Endothelial cell of umbilical vein (primary cell): ENCODE results near the gene EEIG1. TPM values are rescaled to one million over a fixed set of nuclear protein-coding genes. Genes with fewer than 3 reads are reported as not detected.

Experiments
- BruUV-seq: library from RNA; stranded (reverse); fragments of 400-500 nt; replicated peaks from 2 replicates; lab custom pipeline; 2021; lab: Mats Ljungman, UMichigan
- CTCF ChIA-PET: fragments of 300-600, 350-600 bp; sonication (Branson Sonifier 250); formaldehyde crosslinking; loops from one replicate; lab custom pipeline; 2021; ENCODE audit warnings: antibody characterized with exemption, inconsistent platforms; lab: Charles Lee
- POLR2A ChIA-PET: fragments of 300-600, 350-600 bp; sonication (Branson Sonifier 250); formaldehyde crosslinking; loops from one replicate; lab custom pipeline; 2021; ENCODE audit warnings: antibody characterized with exemption, inconsistent platforms; lab: Charles Lee
- DNase-seq: peaks from one replicate; pipeline ENCODE4 v3.0.0-alpha.2; 2011; ENCODE audit warnings: low read depth, low spot score
- FAIRE-seq: peaks from 2 replicates; lab custom pipeline; 2011; peaks lifted over from hg19 to GRCh38; lab: Jason Lieb, UNC
- H2AFZ ChIP-seq: 2 replicates; pipeline ENCODE4 v1.6.0; 2012; ENCODE audit warnings: low read depth, low read length, control low read depth, inconsistent platforms
- H3K27ac ChIP-seq: 2 replicates; pipeline ENCODE4 v1.5.1; 2011; ENCODE audit warnings: low read depth, mild to moderate bottlenecking, control low read depth, low read length, moderate library complexity; ENCODE audit not compliant: insufficient read depth
- H3K27me3 ChIP-seq, 2 experiments: 2 replicates each; pipeline versions ENCODE4 v1.6.0 to v1.6.1; 2011; ENCODE audit warnings: low read length in 2 of 2, mixed read lengths in 1 of 2; ENCODE audit not compliant: control insufficient read depth in 2 of 2, insufficient read depth in 2 of 2
- H3K36me3 ChIP-seq, 2 experiments: 2 replicates in 1 of 2; 3 replicates in 1 of 2; pipeline ENCODE4 v1.5.1; 2011; ENCODE audit warnings: low read length in 2 of 2, mild to moderate bottlenecking in 1 of 2, moderate library complexity in 1 of 2; ENCODE audit not compliant: control insufficient read depth in 2 of 2, insufficient read depth in 2 of 2; ENCODE audit errors: extremely low read depth in 1 of 2
- H3K4me1 ChIP-seq: 3 replicates; pipeline ENCODE4 v1.5.1; 2011; ENCODE audit warnings: mild to moderate bottlenecking, low read length; ENCODE audit not compliant: control insufficient read depth, insufficient read depth; ENCODE audit errors: extremely low read depth
- H3K4me2 ChIP-seq: 2 replicates; pipeline ENCODE4 v1.6.1; 2011; ENCODE audit warnings: low read length, control low read depth, mixed read lengths; ENCODE audit not compliant: insufficient read depth
- H3K4me3 ChIP-seq, 3 experiments: fragments of 200-600 bp in 1 of 3; sonication (generic), shearing (Covaris generic) in 1 of 3; replicated peaks in 1 of 3; 2 replicates each; pipeline ENCODE4 v1.5.1; 2011 to 2016; ENCODE audit warnings: control low read depth in 3 of 3, low read length in 3 of 3, mild to moderate bottlenecking in 2 of 3, inconsistent platforms in 1 of 3, low read depth in 1 of 3, moderate library complexity in 1 of 3; ENCODE audit not compliant: insufficient read depth in 1 of 3
- H3K79me2 ChIP-seq: 2 replicates; pipeline ENCODE4 v1.6.0; 2012; ENCODE audit warnings: low read length, inconsistent platforms; ENCODE audit not compliant: control insufficient read depth, insufficient read depth
- H3K9ac ChIP-seq: replicated peaks from 2 replicates; pipeline ENCODE3; 2011; ENCODE audit warnings: low read length, control low read depth; ENCODE audit not compliant: insufficient read depth; ENCODE audit errors: extremely low read depth
- H3K9me1 ChIP-seq: replicated peaks from 3 replicates; pipeline ENCODE4 v1.6.0; 2011; ENCODE audit warnings: mild to moderate bottlenecking, low read length; ENCODE audit not compliant: control insufficient read depth, insufficient read depth; ENCODE audit errors: extremely low read depth
- H3K9me3 ChIP-seq: replicated peaks from 2 replicates; pipeline ENCODE4 v1.5.1; 2012; ENCODE audit warnings: low read length, inconsistent platforms; ENCODE audit not compliant: control insufficient read depth, insufficient read depth
- H4K20me1 ChIP-seq: replicated peaks from 2 replicates; pipeline ENCODE3; 2011; ENCODE audit warnings: mild to moderate bottlenecking, low read length; ENCODE audit not compliant: control insufficient read depth, insufficient read depth; ENCODE audit errors: extremely low read depth
- EZH2 ChIP-seq: IDR thresholded peaks from 2 replicates; pipeline ENCODE4 v1.6.1; 2012; ENCODE audit warnings: borderline replicate concordance, low read depth, mild to moderate bottlenecking, moderate library complexity, low read length, inconsistent platforms; ENCODE audit not compliant: severe bottlenecking
- FOS ChIP-seq: IDR thresholded peaks from 2 replicates; pipeline ENCODE4 v1.6.1; 2011; ENCODE audit warnings: mild to moderate bottlenecking, low read length, moderate library complexity, borderline replicate concordance; ENCODE audit not compliant: insufficient read depth
- GATA2 ChIP-seq: IDR thresholded peaks from 2 replicates; pipeline ENCODE4 v1.7.0; 2011; ENCODE audit warnings: low read depth, mild to moderate bottlenecking, moderate library complexity, mixed read lengths, low read length; ENCODE audit not compliant: insufficient read length, insufficient read depth
- JUN ChIP-seq: IDR thresholded peaks from 2 replicates; pipeline ENCODE4 v1.6.1; 2011; ENCODE audit warnings: borderline replicate concordance, low read depth; ENCODE audit not compliant: insufficient read length, insufficient read depth
- MYC ChIP-seq: IDR thresholded peaks from one replicate; pipeline ENCODE4 v1.6.1; 2011; ENCODE audit warnings: mild to moderate bottlenecking, low read depth, low read length
- POLR2A ChIP-seq: IDR thresholded peaks from 2 replicates; pipeline ENCODE4 v1.6.1; 2012; ENCODE audit warnings: low read depth, mild to moderate bottlenecking, control low read depth, low read length
- POLR2AphosphoS5 ChIP-seq: IDR thresholded peaks from 2 replicates; pipeline ENCODE4 v1.6.1; 2012; ENCODE audit warnings: low read depth, mild to moderate bottlenecking, control low read depth, low read length, moderate library complexity; ENCODE audit not compliant: insufficient read depth
- dilution Hi-C: fragments of 300-500 bp; cut with MboI; formaldehyde crosslinking; loops from one replicate; pipeline ENCODE4 v1.15.0; 2019; ENCODE audit warnings: low sequenced_read_pairs; ENCODE audit not compliant: extremely low pct_ligation_motif_present
- intact Hi-C: fragments of 100-400 bp; cut with micrococcal nuclease; formaldehyde crosslinking; loops from one replicate; pipeline ENCODE4 v1.10.0; 2022
- polyA plus RNA-seq, 4 experiments: library from polyadenylated mRNA; depleted of rRNA in 3 of 4; stranded (reverse) in 3 of 4; unstranded in 1 of 4; fragments of >200 nt; gene quantifications; 2 replicates each; pipeline versions ENCODE4 v1.2.1 to v1.2.3, GENCODE V29; 2011 to 2012; ENCODE audit warnings: missing spikeins in 1 of 4
- total RNA-seq: library from RNA; stranded (reverse); gene quantifications from 2 replicates; pipeline ENCODE4 v1.2.3, GENCODE V29; 2021
- TF ChIP-seq, protein P1 (sequence below): IDR thresholded peaks from 2 replicates; pipeline ENCODE4 v1.6.1; 2011; ENCODE audit not compliant: insufficient read depth, insufficient read length
- TF ChIP-seq, protein P2 (sequence below), 2 donors: IDR thresholded peaks; 1 replicate in 1 of 2; 2 replicates in 1 of 2; pipeline ENCODE4 v1.5.1; 2011; ENCODE audit warnings: low read length in 2 of 2, mild to moderate bottlenecking in 2 of 2, moderate library complexity in 2 of 2, control low read depth in 1 of 2, inconsistent platforms in 1 of 2, low read depth in 1 of 2; ENCODE audit not compliant: insufficient read depth in 1 of 2; ENCODE audit errors: extremely low read depth in 1 of 2

The EEIG1 gene
- total and polyA plus RNA-seq, 2 donors (not counting 3 experiments of a cell fraction or from before 2014, with no cell fraction given): 8.4 to 19.0 TPM

DNA sequence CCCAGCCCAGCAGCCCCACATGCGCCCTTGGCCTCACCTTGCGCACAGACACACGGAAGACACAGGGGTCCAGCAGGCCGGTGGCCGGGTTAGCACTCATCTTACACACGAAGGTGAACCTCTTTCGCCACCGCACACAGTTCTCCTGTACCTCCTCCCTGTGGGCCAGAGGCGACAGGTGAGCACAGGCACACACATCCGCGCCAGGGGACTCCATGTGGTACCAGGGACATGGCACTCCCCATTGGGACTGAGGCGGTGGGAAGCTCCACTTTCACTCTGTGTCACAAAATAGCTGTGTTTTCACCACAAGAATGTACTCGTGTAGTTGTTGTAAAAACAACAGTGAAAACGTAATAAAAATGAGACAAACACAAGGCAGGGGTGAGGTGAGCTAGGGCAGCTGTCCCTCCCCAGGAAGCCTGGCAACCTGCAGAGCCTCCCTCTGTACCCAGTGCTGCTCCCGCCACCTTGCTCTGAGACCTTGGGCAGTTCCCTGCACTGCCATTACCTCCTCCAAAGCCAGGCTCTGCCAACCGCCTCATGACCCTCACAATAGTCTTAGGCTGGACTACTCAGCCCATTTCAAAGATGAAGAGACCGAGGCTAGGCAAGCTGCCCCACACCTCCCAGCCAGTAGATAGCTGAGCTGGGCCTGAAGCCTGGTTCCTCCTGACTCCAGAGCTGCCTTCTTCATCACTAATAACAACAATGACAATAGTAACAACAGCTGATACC lies 26.9 kb downstream of the EEIG1 start:
- FAIRE-seq (no peak), DNase-seq (no peak)
- H3K79me2 ChIP-seq: no peaks in the 10 kb centered on the region
- no peaks in the 10 kb centered on the region for H3K9me3 ChIP-seq
- H3K27ac ChIP-seq: no peak overlapping the region
- H3K36me3 ChIP-seq: no peaks in the 10 kb centered on the region
- H3K27me3 ChIP-seq: no peaks in the 10 kb centered on the region
- CTCF ChIA-PET: interaction anchor here (3.2 to 3.3 kb wide), 2 partner anchors 10 to 81 kb away, joined by 21 to 22 read pairs; no protein-coding TSS in a partner anchor
- H3K4me1 ChIP-seq: peaks cover 6% of the 10 kb centered on the region
- no peak overlapping the region for H3K9ac ChIP-seq
- no peaks in the 10 kb centered on the region for H4K20me1 ChIP-seq
- H3K9me1 ChIP-seq: no peaks in the 10 kb centered on the region
- H3K4me2 ChIP-seq: no peak overlapping the region
- dilution Hi-C loops: no loop called here
- POLR2A ChIA-PET: no interaction called here
- BruUV-seq: no TSS peak
- H2AFZ ChIP-seq: no peak overlapping the region
- intact Hi-C loops: no loop called here
- TF ChIP-seq GATA2 (no peak), FOS (no peak), POLR2A (no peak), JUN (no peak)
- TF ChIP-seq, protein P1, sequence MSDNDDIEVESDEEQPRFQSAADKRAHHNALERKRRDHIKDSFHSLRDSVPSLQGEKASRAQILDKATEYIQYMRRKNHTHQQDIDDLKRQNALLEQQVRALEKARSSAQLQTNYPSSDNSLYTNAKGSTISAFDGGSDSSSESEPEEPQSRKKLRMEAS: no peak
- H3K4me3 ChIP-seq: no peak overlapping the region

DNA sequence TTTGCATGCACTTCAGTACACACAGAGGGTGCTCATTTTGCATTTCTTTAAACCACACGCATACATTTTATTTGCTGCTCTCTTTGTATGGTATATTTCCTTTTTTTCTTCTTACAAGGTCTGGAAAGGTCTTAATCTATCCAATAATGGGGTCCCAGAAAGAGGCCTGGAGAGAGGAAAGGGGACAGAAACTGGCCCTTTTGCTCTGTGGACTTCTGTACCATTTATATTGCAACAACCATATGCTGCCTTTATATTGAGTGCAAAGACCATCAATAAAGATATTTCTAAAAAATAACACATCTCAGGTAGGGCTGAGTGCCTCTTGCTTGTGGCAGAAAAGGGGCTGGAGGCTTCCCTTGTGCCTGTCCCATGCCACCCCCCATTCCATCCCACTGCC lies 27.6 kb downstream of the EEIG1 start:
- POLR2A ChIA-PET: interaction anchor here (0.6 kb wide), 1 partner anchor 11 kb away, joined by 3 read pairs; no protein-coding TSS in a partner anchor
- Histone ChIP-seq H3K4me2 (no peak overlapping the region), H3K9ac (no peak overlapping the region), H3K4me1 (peaks cover 6% of the 10 kb centered on the region), H4K20me1 (no peaks in the 10 kb centered on the region), H2AFZ (no peak overlapping the region), H3K27me3 (no peaks in the 10 kb centered on the region), H3K36me3 (no peaks in the 10 kb centered on the region), H3K4me3 (no peak overlapping the region), H3K9me1 (no peaks in the 10 kb centered on the region), H3K79me2 (no peaks in the 10 kb centered on the region), H3K9me3 (no peaks in the 10 kb centered on the region), H3K27ac (no peak overlapping the region)
- FAIRE-seq: no peak
- intact Hi-C loops (no loop called here), dilution Hi-C loops (no loop called here)
- no peak for DNase-seq
- CTCF ChIA-PET: interaction anchor here (1.0 to 3.3 kb wide), 7 partner anchors 9 to 165 kb away, joined by 4 to 37 read pairs (median 13); no protein-coding TSS in a partner anchor
- no peak for TF ChIP-seq EZH2
- no peak for TF ChIP-seq MYC
- TF ChIP-seq, protein P1: no peak
- TF ChIP-seq, protein P2, sequence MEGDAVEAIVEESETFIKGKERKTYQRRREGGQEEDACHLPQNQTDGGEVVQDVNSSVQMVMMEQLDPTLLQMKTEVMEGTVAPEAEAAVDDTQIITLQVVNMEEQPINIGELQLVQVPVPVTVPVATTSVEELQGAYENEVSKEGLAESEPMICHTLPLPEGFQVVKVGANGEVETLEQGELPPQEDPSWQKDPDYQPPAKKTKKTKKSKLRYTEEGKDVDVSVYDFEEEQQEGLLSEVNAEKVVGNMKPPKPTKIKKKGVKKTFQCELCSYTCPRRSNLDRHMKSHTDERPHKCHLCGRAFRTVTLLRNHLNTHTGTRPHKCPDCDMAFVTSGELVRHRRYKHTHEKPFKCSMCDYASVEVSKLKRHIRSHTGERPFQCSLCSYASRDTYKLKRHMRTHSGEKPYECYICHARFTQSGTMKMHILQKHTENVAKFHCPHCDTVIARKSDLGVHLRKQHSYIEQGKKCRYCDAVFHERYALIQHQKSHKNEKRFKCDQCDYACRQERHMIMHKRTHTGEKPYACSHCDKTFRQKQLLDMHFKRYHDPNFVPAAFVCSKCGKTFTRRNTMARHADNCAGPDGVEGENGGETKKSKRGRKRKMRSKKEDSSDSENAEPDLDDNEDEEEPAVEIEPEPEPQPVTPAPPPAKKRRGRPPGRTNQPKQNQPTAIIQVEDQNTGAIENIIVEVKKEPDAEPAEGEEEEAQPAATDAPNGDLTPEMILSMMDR (IDR thresholded peaks at IDR 0.05; ENCODE audit: extremely low read depth in 1 of 2, insufficient read depth in 1 of 2, low read depth in 1 of 2, low read length in 2 of 2): no peak
- no peak for TF ChIP-seq FOS
- no peak for TF ChIP-seq GATA2
- TF ChIP-seq POLR2A: no peak
- TF ChIP-seq JUN: no peak
- no peak for TF ChIP-seq POLR2AphosphoS5
- no TSS peak for BruUV-seq
